Ishikawa (cell line): Measurements from ENCODE around the gene ARAP1.

ENCODE experiments used
- CEBPB ChIP-seq: IDR thresholded peaks from 2 replicates; pipeline ENCODE4 v1.6.1; 2012
- CREB1 ChIP-seq: IDR thresholded peaks from 2 replicates; pipeline ENCODE4 v1.6.1; 2012; ENCODE audit warnings: low read depth
- EGR1 ChIP-seq: IDR thresholded peaks from 2 replicates; pipeline ENCODE4 v1.6.1; 2012
- EP300 ChIP-seq: IDR thresholded peaks from 2 replicates; pipeline ENCODE4 v1.6.1; 2012; ENCODE audit warnings: borderline replicate concordance
- FOXM1 ChIP-seq: IDR thresholded peaks from 2 replicates; pipeline ENCODE4 v1.6.1; 2012; ENCODE audit warnings: low read depth, borderline replicate concordance
- MAX ChIP-seq: IDR thresholded peaks from 2 replicates; pipeline ENCODE4 v1.6.1; 2012
- NFIC ChIP-seq: IDR thresholded peaks from 2 replicates; pipeline ENCODE4 v1.6.1; 2012
- RAD21 ChIP-seq: IDR thresholded peaks from 2 replicates; pipeline ENCODE4 v1.6.1; 2012; ENCODE audit warnings: low read depth
- REST ChIP-seq: IDR thresholded peaks from 2 replicates; pipeline ENCODE4 v1.6.1; 2012; ENCODE audit warnings: low read depth, mild to moderate bottlenecking
- TAF1 ChIP-seq: IDR thresholded peaks from 2 replicates; pipeline ENCODE4 v1.6.1; 2012; ENCODE audit warnings: low read depth, mild to moderate bottlenecking
- TCF12 ChIP-seq: IDR thresholded peaks from 2 replicates; pipeline ENCODE4 v1.6.1; 2012; ENCODE audit warnings: low read depth
- TEAD4 ChIP-seq: IDR thresholded peaks from 2 replicates; pipeline ENCODE4 v1.6.1; 2012
- USF1 ChIP-seq: IDR thresholded peaks from 2 replicates; pipeline ENCODE4 v1.6.1; 2012
- YY1 ChIP-seq: IDR thresholded peaks from 2 replicates; pipeline ENCODE4 v1.6.1; 2012; ENCODE audit warnings: low read depth
- ZBTB7A ChIP-seq: IDR thresholded peaks from 2 replicates; pipeline ENCODE4 v1.6.1; 2012; ENCODE audit warnings: low read depth

ARAP1 gene

GRCh38 chr11:72770799-72771198 lies 18.6 kb upstream of the ARAP1 start:
- TF ChIP-seq TCF12: no peak
- TF ChIP-seq YY1: no peak
- no peak for TF ChIP-seq ZBTB7A
- no peak for TF ChIP-seq USF1
- no peak for TF ChIP-seq MAX
- no peak for TF ChIP-seq FOXM1
- no peak for TF ChIP-seq CEBPB
- no peak for TF ChIP-seq CREB1
- no peak for TF ChIP-seq NFIC
- TF ChIP-seq TAF1: no peak
- no peak for TF ChIP-seq RAD21
- TF ChIP-seq TEAD4: no peak
- no peak for TF ChIP-seq REST
- no peak for TF ChIP-seq EGR1
- no peak for TF ChIP-seq EP300

GRCh38 chr11:72769680-72770079 lies 17.5 kb upstream of the ARAP1 start:
- no peak for TF ChIP-seq CREB1
- no peak for TF ChIP-seq NFIC
- TF ChIP-seq RAD21: no peak

- TF ChIP-seq TAF1: no peak
- no peak for TF ChIP-seq NFIC
- TF ChIP-seq CEBPB: no peak
- no peak for TF ChIP-seq YY1
- no peak for TF ChIP-seq EP300
- no peak for TF ChIP-seq RAD21
- no peak for TF ChIP-seq TCF12
- no peak for TF ChIP-seq USF1
Observed at GRCh38 chr11:72768581-72768980, 16.4 kb upstream of the ARAP1 start.

GRCh38 chr11:72767203-72768062 lies 15.2 kb upstream of the ARAP1 start:
- no peak for TF ChIP-seq EP300
- TF ChIP-seq EGR1: no peak
- TF ChIP-seq REST: no peak
- TF ChIP-seq RAD21: no peak
- TF ChIP-seq FOXM1: no peak
- no peak for TF ChIP-seq USF1
- TF ChIP-seq NFIC: no peak
- no peak for TF ChIP-seq TCF12
- TF ChIP-seq YY1: no peak
- TF ChIP-seq ZBTB7A: no peak
- no peak for TF ChIP-seq MAX
- no peak for TF ChIP-seq TAF1
- no peak for TF ChIP-seq TEAD4
- TF ChIP-seq CEBPB: no peak
- TF ChIP-seq CREB1: no peak

GRCh38 chr11:72766152-72766902 lies 14.1 kb upstream of the ARAP1 start:
- TF ChIP-seq TAF1: no peak
- no peak for TF ChIP-seq EGR1
- no peak for TF ChIP-seq RAD21
- no peak for TF ChIP-seq EP300
- no peak for TF ChIP-seq FOXM1
